SHP77 (cell line): ENCODE results near the gene EP400.
"Not testable (repeated sequence)": the region's sequence is repeated elsewhere in the genome, so short reads cannot be mapped to it uniquely, and the experiment has no call there.

Source experiments
- DNase-seq, 2 experiments: peaks; one replicate each; lab custom pipeline; 2025; lab: John Stamatoyannopoulos, UW

Gene EP400

GRCh38 chr12:132046561-132046960 lies 96.8 kb downstream of the EP400 start:
- DNase-seq = no peak

- DNase-seq = not testable (repeated sequence)
These were observed 97.9 kb downstream of the EP400 start for GRCh38 chr12:132047630-132048029.

GRCh38 chr12:132049442-132049841 lies 99.7 kb downstream of the EP400 start:
- DNase-seq = no peak

DNA sequence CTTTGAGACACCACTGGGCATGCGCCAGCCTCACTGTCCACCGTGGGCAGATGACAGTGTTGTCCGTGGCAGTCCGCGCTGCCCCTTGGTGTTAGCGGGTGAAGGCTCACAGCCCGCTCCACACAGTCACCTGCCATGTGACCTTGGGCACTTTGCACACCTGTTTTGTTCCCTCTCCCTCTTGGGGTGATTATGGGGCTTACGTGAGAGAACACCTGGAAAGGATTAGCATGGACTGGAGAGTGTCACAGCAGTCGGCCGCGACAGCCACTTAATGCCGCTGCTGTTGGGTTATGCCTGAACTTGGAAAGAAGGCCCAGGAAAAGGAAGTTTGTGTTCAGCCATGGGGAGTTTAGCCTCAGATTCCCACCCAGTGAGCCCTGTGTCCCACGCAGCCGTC lies 100.1 kb downstream of the EP400 start:
- no peak for DNase-seq

DNA sequence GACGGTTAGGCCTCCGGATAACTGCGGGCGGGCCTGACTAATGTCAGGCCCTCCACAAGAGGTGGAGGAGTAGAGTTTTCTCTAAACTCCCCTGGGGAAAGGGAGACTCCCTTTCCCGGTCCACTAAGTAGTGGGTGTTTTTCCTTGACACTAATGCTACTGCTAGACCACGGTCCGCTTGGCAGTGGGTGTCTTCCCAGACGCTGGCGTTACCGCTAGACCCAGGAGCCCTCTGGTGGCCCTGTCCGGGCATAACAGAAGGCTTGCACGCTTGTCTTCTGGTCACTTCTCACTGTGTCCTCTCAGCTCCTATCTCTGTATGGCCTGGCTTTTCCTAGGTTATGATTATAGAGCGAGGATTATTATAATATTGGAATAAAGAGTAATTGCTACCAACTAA lies 102.0 kb downstream of the EP400 start:
- DNase-seq = peak in 1 of 2 experiments; percentile 2

- no peak for DNase-seq
These were observed 102.6 kb downstream of the EP400 start for GRCh38 chr12:132052196-132052932.

DNA sequence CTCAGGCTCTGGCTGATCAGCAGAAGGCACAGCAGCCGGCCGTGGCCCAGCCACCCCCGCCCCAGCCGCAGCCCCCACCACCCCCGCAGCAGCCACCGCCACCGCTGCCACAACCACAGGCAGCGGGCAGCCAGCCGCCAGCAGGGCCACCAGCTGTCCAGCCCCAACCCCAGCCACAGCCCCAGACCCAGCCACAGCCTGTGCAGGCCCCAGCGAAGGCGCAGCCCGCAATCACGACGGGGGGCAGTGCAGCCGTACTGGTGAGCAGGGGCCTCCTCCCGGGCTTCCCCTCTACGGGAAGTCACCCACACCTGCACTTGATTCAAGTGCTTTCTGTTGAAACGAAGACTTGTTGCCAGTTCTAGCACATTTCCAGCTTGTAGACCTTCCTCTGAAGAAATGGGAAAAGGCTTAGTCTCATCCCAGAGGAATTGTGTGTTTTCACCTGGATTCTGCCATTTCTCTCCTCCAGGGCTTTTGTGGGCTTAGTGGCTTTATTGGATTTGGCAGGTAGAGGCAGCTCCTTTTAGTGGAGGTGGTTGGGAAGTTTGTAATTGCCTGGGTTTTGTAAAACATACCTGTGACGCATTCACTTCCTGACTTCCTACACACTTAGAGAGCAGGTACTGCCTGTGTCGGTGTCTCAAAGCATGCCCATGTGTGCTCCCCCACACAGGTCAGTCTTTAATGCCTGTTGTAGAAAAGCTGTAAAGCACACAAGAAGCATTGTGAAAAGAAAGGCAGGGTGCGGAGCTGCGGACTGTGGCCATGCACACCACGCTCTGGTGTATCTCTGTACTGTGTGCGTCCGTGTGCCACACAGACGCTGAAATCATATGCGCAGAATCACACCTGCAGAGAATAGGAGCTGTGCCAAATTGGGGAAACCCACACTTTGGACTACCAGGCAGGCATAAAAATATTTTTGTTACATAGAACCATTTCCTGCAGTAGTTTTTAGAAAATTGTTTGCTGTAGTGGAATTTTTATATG lies 103.9 kb downstream of the EP400 start:
- DNase-seq = no peak

DNA sequence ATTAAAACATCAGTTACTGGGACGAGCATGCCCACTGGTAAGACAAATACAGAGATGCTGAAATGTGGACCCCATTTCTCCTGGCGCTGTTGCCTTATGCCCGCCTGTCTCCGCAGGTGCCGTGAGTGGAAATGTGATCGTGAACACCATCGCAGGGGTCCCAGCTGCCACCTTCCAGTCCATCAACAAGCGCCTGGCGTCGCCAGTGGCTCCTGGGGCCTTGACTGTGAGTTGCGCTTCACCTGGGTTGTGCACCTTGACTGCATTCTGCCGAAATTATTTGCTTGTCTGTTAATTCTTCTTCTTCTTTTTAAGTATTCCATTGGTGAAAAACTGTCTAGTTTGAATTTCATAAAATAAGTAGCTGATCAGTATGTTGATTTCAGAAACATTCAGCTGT lies 105.2 kb downstream of the EP400 start:
- DNase-seq = no peak

- DNase-seq = no peak
These were observed 105.9 kb downstream of the EP400 start for GRCh38 chr12:132055535-132056096.

- DNase-seq = no peak
These were observed 106.6 kb downstream of the EP400 start for GRCh38 chr12:132056320-132056719.

GRCh38 chr12:132056951-132057350 lies 107.2 kb downstream of the EP400 start:
- DNase-seq = no peak

DNA sequence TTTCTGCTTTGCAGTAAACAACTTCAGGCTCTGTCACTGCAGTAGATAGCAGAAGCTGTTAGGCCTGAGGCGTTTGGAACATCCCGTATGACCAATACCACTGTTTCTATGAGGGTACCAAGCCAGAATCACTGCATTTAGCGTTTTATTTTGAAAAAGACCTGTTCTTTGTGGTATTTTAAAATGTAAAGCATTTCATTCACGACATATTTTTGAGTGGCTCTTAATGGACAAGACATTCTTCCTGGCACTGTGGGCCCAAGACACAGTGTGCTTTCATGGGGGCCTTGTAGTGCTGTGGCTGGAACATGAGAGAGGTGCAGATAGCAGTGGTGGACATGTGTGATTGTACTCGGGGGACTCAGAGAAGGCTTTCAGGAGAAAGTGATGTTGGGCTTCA lies 107.9 kb downstream of the EP400 start:
- no peak for DNase-seq

DNA sequence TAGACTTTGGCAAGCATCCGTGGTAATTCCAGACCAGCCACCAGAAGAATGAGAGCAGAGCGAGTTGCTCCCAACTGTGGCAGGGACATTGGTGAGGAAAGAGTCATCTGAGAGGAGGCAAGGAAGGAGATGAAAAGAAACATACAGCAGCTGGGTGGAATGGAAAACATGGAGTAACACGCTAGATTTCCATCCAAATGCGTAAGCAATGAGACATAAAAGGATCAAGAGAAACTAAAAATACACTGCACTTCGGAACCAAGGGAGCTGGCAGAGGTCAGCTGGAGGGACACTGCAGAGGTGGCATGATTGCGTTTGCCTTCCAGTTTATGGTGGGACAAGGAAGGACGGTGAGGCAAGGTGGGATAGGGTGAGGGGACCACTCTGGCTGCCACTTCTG lies 111.5 kb downstream of the EP400 start:
- DNase-seq = no peak

GRCh38 chr12:132061641-132062430 lies 112.1 kb downstream of the EP400 start:
- DNase-seq = no peak

DNA sequence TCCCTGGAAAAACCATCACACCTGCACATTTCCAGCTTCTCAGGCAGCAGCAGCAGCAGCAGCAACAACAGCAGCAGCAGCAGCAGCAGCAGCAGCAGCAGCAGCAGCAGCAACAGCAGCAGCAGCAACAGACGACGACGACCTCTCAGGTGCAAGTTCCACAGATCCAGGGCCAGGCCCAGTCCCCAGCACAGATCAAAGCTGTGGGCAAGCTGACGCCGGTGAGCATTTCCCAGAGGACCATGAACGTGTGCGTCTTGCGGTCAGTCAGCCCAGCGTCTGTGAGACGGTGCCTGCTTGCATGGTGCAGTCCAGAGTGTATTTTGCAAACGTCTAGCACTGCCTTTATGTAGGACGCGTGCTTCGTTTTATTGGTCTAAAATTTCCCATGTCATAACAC lies 112.7 kb downstream of the EP400 start:
- DNase-seq = no peak

- no peak for DNase-seq
These were observed 113.7 kb downstream of the EP400 start for GRCh38 chr12:132063491-132063890.

GRCh38 chr12:132064631-132065030 lies 114.9 kb downstream of the EP400 start:
- DNase-seq = no peak

GRCh38 chr12:132065203-132065602 lies 115.5 kb downstream of the EP400 start:
- DNase-seq = no peak

DNA sequence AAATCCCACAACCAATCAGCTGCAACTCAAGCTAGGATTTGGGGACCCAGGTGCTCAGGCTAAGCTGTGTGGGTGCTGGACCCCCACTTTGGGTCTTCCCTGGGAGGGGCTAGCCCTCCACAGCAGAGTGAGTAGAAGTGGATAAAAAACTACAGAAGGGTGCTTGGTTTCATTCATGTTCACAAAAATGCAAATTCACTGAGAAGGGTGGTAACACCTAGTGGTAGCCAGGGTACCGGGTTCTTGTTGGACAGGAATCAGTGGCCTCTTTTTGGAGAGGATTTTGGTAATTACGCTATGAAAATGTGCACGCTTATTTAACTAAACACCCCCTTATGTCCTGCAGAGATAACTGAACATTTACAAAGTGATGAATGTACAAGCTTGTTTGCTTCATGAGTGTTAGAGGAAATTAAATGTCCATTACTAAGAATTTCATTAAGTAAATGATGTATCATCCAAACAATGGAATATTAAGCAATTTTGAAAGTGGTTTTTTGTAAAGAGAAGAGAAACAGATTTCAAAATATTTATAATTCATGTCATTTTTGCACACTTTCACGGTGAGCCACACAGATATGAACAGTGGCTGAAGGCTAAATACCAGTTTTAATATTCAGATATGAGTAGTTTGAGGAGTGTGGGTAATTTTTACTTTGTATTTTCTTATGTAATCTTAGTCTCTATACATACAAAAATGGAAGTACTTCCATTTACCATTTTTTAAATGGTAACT lies 116.0 kb downstream of the EP400 start:
- DNase-seq = no peak

- no peak for DNase-seq
These were observed 116.6 kb downstream of the EP400 start for GRCh38 chr12:132066345-132066685.

DNA sequence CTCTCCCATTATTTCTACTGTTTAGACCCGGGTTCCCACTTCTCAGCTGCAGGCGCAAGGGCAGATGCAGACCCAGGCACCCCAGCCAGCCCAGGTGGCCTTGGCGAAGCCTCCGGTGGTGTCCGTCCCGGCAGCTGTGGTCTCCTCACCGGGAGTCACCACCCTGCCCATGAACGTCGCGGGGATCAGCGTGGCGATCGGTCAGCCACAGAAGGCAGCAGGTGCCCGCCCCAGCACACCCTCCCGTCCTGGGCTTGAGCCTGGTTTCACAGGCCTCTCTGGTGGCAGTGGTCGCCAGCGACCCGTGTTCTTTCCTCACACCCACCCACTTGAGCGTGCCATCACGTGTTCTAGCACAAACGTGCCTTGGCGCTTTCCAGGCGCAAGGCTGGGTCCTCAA lies 117.0 kb downstream of the EP400 start:
- no peak for DNase-seq
